NCI-H345 (cell line): Measurements from ENCODE around the gene MTF1.
"Not testable (repeated sequence)": the region's sequence is repeated elsewhere in the genome, so short reads cannot be mapped to it uniquely, and the experiment has no call there.

Experiments used
- DNase-seq: peaks from one replicate; lab custom pipeline; 2025; lab: John Stamatoyannopoulos, UW

The MTF1 gene

GRCh38 chr1:37793773-37794371 lies 65.5 kb downstream of the MTF1 start, which contains the start of gene MANEAL:
MANEAL (plus strand) TSS chr1:37793847; CDS start chr1:37794183, 336 bp downstream.
- peak; percentile 58 for DNase-seq

DNA sequence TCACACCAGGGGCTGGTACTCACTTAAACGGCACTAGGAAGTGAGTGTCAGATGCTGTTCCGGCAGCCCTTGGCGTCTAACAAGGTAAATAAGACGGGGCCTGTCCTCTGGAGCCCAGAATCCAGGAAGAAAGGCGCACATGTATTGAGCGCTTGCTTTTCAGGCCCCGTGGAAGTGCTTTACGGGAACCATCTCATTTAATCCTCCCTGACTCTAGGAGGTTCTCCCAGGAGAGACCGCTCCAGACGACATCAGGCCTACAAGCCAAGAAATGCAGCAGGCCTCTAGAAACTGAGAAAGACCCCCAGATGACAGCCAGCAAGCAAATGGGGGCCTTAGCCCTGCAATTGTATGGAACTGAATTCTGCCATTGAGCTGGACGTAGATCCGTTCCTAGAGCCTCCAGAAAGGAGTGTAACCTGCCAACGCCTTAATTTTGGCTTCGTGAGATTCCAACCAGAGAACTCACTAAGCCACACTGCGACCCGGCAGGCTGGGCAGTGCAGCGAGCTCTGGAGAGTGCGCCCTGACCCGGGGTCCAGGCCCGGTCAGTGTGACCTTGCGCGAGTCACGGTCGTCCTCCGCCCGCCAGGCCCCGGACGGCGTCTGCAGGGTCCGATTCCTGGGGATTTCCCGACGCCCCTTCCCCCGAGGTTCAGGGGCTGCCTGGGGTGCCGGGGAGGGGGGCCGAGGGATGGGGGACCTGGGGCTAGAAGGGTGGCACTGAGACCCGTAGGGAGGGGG lies 66.3 kb downstream of the MTF1 start:
- no peak for DNase-seq

DNA sequence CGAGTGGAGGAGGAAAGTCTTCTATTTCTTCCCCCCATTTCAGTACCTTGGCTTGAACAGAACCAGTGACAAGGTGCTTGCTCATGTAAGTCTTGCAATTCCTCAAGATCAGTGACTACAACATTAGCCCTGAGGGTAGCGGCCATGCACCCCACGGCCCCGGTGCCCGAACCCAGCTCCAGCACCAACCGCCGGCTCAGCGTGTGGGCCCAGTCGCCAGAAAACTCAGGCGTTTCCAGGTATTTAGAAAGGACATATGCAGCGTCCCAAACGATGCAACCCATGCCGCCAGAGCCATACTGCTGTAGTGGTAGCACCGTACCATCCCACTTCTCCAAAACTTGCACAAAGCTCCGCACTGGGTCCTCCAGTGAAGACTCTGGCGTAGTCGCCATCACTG lies 76.9 kb downstream of the MTF1 start:
- no peak for DNase-seq

DNA sequence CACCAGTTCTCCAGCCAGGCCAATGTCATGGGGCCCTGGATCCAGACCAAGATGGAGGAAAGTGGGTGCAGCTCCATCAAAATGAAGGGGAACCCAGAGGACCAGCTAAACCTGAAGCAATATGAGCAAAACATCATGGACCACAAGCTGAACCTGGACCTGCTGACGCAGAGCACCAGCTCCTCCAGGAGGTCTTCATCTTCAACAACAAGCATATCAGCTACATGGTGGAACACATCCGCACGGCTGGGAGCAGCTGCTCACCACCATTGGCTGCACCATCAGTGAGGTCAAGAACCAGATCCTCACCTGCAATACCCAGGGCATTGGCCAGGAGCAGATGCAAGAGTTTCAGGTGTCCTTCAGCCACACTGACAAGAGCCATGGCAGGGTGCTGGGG lies 80.7 kb downstream of the MTF1 start:
- no peak for DNase-seq

- DNase-seq = no peak
Observed at GRCh38 chr1:37776946-37777516, 82.4 kb downstream of the MTF1 start.

GRCh38 chr1:37771440-37771839 lies 88.0 kb downstream of the MTF1 start:
- DNase-seq = not testable (repeated sequence)

DNA sequence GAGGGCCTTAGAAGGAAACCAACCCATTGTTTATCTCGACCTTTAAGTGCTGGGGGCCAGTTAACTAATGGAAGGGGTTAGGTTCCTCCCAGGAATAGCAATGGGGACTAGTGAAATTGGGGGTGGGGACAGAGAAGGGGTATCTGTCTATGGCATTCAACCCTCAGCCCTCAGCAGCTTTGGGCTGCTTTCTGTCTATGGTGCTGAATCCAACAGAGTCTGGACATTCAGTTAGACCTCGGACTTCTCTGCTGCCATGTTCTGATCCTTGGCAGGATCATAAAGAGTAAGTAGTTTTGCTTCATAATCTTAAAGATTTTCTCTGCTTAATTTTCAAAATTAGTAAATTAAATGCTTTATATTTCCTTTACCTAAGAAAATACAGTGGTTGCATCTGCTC lies 91.9 kb downstream of the MTF1 start:
- no peak for DNase-seq

GRCh38 chr1:37765916-37766664 lies 93.3 kb downstream of the MTF1 start:
- peak; percentile 54 for DNase-seq

DNA sequence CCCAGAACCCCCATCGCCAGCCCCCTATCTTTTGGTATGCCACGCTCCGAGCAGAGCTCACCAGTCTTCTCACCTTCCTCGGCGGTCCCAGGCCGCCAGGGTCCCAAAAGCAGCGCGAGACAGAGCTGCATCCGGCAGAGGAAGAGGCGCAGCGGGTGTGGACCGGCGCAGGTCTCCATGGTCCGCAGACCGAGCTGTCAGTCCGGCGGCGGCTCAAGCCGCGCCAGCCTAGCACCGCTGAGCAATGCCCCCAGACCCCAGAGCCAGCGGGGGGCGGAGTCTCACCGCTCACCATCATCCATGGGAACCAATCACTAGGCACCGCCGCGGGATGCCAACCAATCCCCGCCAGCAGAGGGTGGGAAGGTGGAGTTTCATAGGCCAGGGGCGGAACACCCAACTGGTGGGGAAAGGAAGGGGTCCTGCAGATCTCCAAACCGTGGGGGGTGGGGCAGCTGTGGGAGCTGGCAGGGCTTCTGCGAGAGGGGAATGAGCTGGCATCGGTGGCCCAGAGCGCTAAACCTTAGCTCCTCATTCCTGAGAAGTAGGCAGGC lies 94.4 kb downstream of the MTF1 start, which contains the start of gene EPHA10:
TSS of gene EPHA10 (minus strand) at position 233 of the 554 bp plus-strand sequence. CDS start at position 179, 54 bp downstream.
- DNase-seq = peak; percentile 86

DNA sequence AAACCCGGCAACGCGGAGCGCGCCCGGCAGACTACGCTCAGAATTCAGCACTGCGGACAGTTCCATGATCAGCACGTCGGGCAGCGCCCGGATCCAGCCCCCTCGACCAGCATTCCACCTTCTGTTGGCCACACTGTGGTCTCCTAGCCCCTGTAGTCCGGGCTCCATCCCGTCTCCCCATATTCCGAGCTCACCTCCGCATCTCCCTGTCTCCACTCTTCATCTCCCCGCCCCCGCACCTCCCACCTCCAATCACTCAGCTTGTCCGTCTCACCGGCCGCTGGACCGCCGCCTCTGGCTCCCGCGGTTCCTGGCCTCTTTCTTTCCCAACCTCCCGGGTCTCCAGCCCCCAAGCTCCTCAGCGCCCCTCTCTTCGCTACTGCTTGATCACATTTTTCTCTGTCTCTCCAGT lies 95.0 kb downstream of the MTF1 start:
- DNase-seq = peak; percentile 8

DNA sequence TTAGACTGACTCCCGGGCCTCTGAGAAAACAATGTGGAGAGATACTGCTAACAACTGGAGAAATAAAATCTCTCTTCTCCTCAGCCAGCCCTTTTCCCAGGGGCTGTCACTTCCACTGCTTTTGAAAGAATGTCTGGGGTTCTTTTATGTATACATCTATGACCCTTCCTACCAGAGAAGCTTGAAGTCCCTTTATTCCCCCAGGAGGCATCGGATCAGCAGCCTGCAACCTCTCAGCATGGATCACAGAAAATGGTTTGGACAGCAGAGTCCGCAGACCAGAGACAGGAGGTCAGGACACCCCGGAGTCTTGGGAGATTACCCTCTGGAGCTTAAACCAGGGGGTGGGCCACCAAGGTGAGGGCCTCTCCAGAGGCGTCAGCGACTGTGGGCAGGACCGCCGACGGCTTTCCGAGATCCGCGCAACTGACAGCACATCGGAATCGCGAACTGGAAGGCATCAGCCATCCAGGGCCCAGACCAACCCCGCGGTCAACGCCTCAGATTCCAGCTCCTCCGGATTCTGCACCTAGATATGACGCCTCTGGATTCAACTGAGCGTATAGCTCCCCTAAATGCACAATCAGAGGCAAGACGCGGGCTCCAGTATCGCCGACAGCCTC lies 95.5 kb downstream of the MTF1 start:
- no peak for DNase-seq

- no peak for DNase-seq
Observed at GRCh38 chr1:37762516-37762915, 96.9 kb downstream of the MTF1 start.

- DNase-seq = no peak
Observed at GRCh38 chr1:37761416-37762095, 97.8 kb downstream of the MTF1 start.
